Left colon (tissue), 2 donors: Measurements from ENCODE around the gene MPV17. TPM values are rescaled to one million over a fixed set of nuclear protein-coding genes. Genes with fewer than 3 reads are reported as not detected.

ENCODE experiments used
- total RNA-seq, 2 donors: library from RNA; stranded (reverse); fragmentation: NEBNext Ultra II Directional; extraction: Animal tissue kit (Norgen Biotek cat#: 25700); gene quantifications; one replicate each; pipeline ENCODE4 v1.2.1, GENCODE V29; 2021
- donor health status: DM: no; HTN: no; CAD: no.
- donor health status: DM: yes; HTN: yes; CAD: no.

The MPV17 gene
- total RNA-seq, 2 donors from 2014 or later: 26.6 to 32.4 TPM

Other genes starting within 250 kb of the MPV17 start
- gene EMILIN1, start 244.5 kb downstream of the MPV17 start, total RNA-seq: 10 to 100 TPM in 1 of 2 donors, 1 to 10 TPM in 1; 8.4 to 41.6 TPM
- 10 to 100 TPM in 1 of 2 donors, 1 to 10 TPM in 1; 8.8 to 13.4 TPM for gene KHK, start 236.3 kb downstream of the MPV17 start, total RNA-seq
- 1 to 10 TPM in 1 of 2 donors, under 1 TPM in 1; 0.53 to 3.8 TPM for gene CGREF1, start 204.0 kb downstream of the MPV17 start, total RNA-seq
- gene ABHD1, start 199.3 kb downstream of the MPV17 start, total RNA-seq: under 1 TPM in 1 of 2 donors, not detected in 1; 0.34 TPM
- 10 to 100 TPM; 40.8 to 44.7 TPM for gene PREB, start 188.5 kb downstream of the MPV17 start, total RNA-seq
- gene PRR30, start 183.7 kb downstream of the MPV17 start, total RNA-seq: not detected
- not detected for gene TCF23, start 174.1 kb downstream of the MPV17 start, total RNA-seq
- 10 to 100 TPM; 75.3 to 98.2 TPM for gene ATRAID, start 111.1 kb downstream of the MPV17 start, total RNA-seq
- 10 to 100 TPM; 20.6 to 30.5 TPM for gene SLC5A6, start 110.8 kb downstream of the MPV17 start, total RNA-seq
- gene CAD, start 105.7 kb downstream of the MPV17 start, total RNA-seq: 10 to 100 TPM; 13.9 to 23.7 TPM
- not detected for gene SLC30A3, start 60.0 kb downstream of the MPV17 start, total RNA-seq
- not detected for gene DNAJC5G, start 47.7 kb downstream of the MPV17 start, total RNA-seq
- gene TRIM54, start 40.7 kb downstream of the MPV17 start, total RNA-seq: under 1 TPM in 1 of 2 donors, not detected in 1; 0.14 TPM
- gene UCN, start 14.7 kb downstream of the MPV17 start, total RNA-seq: under 1 TPM; 0.52 to 0.56 TPM
- gene GTF3C2, start 33.7 kb upstream of the MPV17 start, total RNA-seq: 10 to 100 TPM; 50.6 to 62.5 TPM
- 10 to 100 TPM; 33.2 to 36.6 TPM for gene EIF2B4, start 47.2 kb upstream of the MPV17 start, total RNA-seq
- 10 to 100 TPM; 85.2 to 85.5 TPM for gene SNX17, start 47.5 kb upstream of the MPV17 start, total RNA-seq
- gene ZNF513, start 57.6 kb upstream of the MPV17 start, total RNA-seq: 10 to 100 TPM; 24.9 to 27.4 TPM
- 10 to 100 TPM; 50.9 to 73.4 TPM for gene PPM1G, start 86.5 kb upstream of the MPV17 start, total RNA-seq
- 10 to 100 TPM; 72.2 to 85.8 TPM for gene NRBP1, start 105.5 kb upstream of the MPV17 start, total RNA-seq
- gene KRTCAP3, start 119.3 kb upstream of the MPV17 start, total RNA-seq: 100 to 1,000 TPM in 1 of 2 donors, 10 to 100 TPM in 1; 90.0 to 104 TPM
- 10 to 100 TPM; 80.2 to 82.5 TPM for gene IFT172, start 166.6 kb upstream of the MPV17 start, total RNA-seq
- gene FNDC4, start 172.1 kb upstream of the MPV17 start, total RNA-seq: 1 to 10 TPM in 1 of 2 donors, under 1 TPM in 1; 0.73 to 1.4 TPM
- gene GCKR, start 173.7 kb upstream of the MPV17 start, total RNA-seq: not detected